Testis (tissue), 2 donors: ENCODE measurements around the gene ZMYM2.

Experiments
- CTCF ChIP-seq, 3 experiments: fragments of 450-650 bp in 2 of 3; fragments of 200-600 bp in 1 of 3; sonication (generic) in 1 of 3; IDR thresholded peaks; one replicate each; pipeline ENCODE4 v1.5.1; 2016 to 2019; ENCODE audit warnings: antibody characterized with exemption in 3 of 3, mild to moderate bottlenecking in 2 of 3, moderate library complexity in 1 of 3
- POLR2A ChIP-seq: fragments of 450-650 bp; IDR thresholded peaks from one replicate; pipeline ENCODE4 v1.6.1; 2017; ENCODE audit warnings: antibody characterized with exemption, mild to moderate bottlenecking, moderate library complexity

GRCh38 chr13:20116213-20116612, 157.7 kb downstream of the ZMYM2 start:
- no peak for TF ChIP-seq CTCF (IDR thresholded peaks at IDR 0.05)
- no peak for TF ChIP-seq POLR2A
